ENCODE results near the gene NTM.

The NTM gene

GRCh38 chr11:131749101-131749500 is 378.7 kb downstream of the NTM start:
- DNase-seq: no peak

DNA sequence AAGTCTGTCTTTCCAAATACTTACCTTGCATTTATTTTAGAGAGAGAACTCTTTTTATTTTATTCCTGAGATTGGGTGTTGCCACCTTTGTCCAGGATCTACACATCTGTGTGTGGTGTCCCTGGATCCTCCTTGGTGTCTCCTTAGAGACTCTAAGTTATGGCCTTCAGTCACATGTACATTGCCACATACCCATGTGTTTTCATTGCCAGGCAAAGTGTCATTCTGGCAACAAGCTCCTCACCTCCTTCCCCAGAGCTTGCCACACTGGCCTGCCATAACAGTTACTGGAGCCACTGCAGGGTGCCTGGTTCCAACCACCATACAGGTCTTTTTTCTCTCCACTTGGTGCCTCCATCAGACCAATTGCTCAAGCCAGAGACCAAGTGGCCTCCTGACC is 379.7 kb downstream of the NTM start:
- DNase-seq: no peak

DNA sequence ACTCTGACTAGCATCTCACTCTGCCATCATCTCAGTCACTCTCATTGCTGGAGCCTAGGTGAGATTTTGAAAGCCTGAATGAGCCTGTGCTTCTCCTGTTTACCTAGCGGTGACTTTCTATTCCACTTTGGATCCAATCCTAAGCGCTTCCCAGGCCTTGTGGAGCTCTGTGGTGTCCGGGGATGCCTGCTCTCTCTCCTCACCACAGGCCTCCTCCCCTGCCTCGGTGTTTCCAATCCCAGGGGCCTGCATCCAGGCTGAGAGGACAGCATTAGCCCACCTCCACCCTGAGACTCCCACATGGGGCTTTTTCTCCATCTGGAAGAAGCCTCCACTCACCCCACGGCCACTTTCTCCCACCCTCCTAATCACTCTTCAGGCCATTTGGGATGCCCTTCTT is 380.3 kb downstream of the NTM start:
- no peak for DNase-seq

DNA sequence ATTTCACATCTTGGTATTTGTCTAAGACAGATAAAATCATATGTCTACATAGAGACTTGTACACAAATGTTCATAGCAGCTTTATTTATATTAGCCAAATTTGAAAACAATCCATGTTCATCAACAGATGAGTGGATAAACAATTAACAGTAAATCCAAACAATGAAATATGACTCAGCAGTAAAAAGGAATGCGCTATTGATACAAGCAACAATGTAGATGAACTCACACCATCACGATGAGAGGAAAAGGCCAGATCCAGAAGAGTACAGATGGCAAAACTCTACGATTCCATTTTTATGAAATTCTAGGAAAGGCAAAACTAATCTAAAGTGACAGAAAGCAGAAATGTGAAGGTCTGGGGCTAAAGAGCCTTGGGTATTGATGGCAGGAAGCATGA is 384.3 kb downstream of the NTM start:
- no peak for DNase-seq

DNA sequence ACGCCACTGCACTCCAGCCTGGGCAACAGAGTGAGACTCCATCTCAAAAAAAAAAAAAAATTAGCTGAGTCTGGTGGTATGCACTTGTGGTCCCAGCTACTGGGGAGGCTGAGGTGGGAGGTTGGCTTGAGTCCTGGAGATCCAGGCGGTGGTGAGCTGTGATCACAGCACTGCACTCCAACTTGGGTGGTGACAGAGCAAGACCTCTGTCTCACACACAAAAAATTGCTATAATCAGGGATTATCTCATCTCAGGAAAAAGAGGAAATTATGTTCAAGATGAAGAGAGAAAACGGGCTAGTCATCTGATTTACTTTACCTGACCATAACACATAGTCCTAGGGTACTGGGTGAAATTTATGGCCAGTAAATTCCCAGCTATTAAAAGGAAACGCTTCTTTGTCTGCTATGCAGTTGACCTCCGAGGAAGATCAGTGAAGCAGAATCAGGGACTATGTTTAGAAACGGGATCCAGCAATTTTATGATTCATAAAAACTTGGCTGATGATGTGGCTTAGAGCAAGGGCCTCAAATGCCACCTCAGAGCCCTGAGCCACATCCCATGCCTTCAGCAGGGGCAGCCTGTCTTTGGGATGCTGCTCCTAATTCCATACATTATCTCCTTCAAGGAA is 386.2 kb downstream of the NTM start:
- no peak for DNase-seq

GRCh38 chr11:131758726-131759125 is 388.3 kb downstream of the NTM start:
- no peak for DNase-seq

DNA sequence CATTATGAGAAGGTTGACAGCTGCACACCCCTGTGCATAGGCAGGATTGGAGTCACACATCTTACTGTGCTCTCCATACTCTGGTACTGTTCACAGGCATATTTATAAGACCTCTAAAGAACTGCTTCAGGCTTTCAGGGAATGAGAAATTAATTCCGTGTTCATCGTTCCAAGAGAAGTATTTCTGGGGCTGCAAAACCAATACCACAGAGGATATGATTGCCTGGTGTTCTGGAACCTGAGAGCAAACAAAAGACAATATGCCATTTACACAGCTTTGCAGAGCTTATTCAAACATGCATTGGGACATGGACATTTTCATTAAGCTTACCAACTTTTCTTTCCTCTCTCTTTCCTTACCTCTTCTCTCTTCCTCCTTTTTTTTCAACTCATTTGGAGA is 388.7 kb downstream of the NTM start:
- peak; percentile 5 for DNase-seq

DNA sequence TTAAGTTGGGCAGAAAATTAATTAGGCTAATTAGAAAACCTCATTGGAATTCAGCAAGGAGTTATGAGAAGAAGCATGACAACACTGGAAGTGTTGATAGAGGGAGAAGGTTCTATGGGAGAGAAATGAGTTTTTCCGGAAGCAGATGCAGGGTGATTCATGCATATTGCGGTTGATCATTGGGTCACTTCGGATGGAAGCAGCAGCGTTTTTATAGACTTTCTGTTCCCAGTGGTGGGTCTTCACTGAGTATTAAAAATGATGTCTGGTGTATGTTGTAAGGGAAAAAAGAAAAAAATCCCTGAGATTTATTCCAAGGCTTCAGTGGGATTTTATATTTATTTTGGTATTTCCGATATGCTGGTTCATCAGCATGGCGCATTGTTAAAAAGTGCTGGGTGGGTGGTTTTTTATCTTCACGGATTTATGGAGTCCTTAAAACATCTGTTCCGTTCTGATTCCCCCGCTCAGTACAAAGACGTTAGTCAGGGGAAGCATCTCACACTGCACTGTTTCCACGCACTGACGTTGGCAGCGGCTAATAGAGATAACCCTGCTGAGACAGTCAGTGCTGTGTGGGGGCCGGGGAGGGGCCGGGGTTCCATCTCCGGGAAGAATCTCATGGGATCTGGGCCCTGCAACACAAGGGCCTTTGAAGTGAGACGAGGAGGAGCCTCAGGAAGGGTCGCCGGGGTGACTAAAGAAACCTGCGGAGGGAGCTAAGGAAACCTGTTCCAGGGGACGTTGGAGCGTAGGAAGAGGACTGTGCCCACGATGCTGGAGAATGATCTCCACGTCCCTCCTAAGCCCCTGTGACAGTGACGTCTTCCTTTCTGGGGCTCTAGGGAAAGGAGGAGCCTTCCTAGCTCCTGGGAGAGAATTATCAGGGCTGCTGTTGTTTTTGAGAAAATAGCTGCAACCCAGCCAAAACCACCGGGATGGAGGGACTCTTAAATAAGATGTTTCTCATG is 390.0 kb downstream of the NTM start:
- no peak for DNase-seq

GRCh38 chr11:131762346-131763110 is 392.1 kb downstream of the NTM start:
- DNase-seq: no peak

- DNase-seq: no peak
Measured at GRCh38 chr11:131763193-131763890, 392.9 kb downstream of the NTM start.

GRCh38 chr11:131764126-131764525 is 393.7 kb downstream of the NTM start:
- no peak for DNase-seq

DNA sequence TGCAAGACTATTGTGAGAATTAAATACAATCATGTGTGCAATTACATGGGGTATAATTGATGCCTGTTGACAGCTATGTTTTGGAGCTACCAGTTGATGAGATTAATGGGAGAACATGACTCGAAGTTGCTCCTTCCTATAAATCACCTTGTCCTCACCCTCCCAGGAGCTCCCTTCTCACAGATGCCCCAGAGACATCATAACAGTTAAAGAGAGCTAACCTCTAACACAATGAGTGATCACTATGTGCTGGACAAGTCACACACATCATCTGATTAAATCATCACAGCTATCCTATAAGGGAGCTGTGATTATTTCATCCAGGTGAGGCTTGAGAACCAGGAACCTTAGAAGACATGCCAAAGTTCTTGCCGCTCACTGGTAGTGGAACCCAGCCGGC is 394.2 kb downstream of the NTM start:
- DNase-seq: no peak

DNA sequence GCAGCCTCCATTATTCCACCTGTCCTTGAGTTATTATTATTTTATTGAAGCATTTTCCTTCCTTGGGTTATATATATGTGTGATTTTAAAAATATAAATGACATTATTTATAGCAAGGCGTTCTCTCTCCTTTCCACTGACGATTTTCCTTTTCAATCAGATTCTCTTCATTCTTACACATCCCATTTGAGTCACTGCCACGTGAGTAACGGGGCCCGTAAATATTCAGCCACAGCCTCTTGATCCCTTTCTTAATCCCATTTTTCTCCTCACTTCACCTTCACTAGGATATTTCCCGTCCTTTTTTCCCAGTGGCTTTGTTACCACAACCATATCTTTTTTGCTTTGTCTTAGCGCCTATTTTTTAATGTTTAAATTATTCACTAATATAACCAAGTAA is 396.2 kb downstream of the NTM start:
- DNase-seq: no peak

GRCh38 chr11:131767421-131767820 is 397.0 kb downstream of the NTM start:
- DNase-seq: no peak

DNA sequence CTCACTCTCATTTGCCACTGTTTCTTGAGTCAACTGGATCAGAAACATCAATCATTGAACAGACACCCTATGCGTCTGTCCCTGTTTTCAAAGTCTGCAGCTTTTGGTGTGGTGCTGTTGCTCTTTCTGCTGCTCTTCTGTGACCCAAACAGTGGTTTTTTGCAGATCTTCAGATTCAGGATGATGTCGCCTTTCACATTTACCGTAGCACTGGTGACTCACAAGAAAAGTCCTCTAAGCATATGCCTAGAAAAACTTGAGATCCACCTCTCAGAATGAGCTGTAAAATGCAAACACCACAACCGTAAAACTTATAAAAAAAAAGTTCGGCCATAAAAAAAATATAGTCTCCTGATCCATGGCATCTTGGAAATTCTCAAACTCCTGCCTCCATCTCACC is 400.4 kb downstream of the NTM start:
- DNase-seq: no peak

DNA sequence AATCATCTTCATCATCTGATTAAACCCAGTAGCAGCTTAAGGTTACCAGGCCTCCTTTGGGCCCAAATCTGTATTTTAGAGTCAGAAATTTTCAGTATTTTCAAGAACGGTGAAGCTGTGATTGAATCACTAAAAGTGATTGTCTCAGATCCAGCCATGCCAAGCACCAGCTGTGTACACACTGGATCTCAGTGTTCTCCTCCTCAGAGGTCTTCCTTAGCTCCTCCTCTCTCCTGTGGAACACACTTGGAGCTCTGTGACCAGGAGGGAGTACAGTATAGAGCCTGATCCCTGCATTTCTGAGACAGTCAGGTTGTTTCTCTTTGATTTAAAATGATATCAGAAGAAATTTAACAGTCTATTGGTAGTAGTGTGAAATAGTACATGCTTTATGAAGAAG is 401.1 kb downstream of the NTM start:
- no peak for DNase-seq

DNA sequence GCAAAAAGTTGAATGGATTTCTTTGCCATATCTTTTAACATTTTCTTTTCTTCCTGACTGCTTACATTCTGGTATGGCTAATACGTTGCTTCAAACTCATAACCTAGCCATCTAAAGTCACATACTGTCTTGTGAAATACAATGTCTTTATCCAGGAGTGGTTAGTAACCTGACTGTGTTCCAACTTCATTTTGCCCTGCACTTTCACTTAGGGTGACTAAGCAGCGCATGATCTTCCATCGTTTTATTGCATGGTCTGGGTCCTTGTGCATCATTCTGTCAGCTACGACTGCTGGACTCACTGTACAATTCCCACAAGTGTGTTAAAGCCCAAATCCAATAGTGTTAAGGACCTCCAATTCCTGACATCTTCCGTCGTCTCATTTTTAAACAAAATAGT is 403.2 kb downstream of the NTM start:
- no peak for DNase-seq

DNA sequence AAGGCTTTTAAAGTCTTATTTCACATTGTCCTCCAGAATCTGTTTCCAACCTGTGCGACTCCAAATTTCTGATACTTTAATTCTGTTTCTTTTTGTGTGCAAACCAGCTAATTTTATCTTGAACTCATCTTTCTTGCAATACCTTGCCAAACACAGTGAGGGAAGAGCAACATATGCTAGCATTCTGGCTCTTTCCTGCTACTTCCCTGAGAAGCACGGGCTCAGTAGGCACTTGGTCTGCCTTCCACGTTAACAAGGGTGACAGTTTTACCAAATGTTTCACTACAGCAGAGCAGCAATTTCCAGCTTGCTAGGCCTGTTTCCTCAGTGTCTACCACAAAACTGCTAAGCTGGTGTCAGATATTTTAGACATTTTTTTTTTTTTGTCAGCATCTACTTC is 405.8 kb downstream of the NTM start:
- DNase-seq: no peak

DNA sequence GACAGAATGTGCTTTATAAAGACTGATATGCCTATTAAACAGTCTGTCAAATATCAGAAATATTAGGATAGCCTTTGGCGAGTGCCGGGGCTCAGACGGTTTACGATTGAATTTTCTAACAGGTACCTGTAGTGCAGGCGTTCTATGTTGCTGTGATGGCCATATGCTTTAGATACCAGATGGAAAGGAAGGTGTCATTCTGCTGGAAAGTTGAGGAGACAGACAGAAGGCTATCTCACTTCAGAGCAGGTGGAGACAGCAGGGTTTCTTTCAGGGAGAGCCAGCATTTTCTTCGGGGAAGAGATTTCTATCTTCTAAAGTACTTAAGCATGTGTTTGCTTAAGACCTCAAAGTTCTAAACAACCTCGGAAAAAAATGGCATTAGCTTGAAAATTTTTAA is 415.4 kb downstream of the NTM start:
- DNase-seq: no peak

- no peak for DNase-seq
Measured at GRCh38 chr11:131787119-131787518, 416.7 kb downstream of the NTM start.

GRCh38 chr11:131790586-131790985 is 420.2 kb downstream of the NTM start:
- no peak for DNase-seq

DNA sequence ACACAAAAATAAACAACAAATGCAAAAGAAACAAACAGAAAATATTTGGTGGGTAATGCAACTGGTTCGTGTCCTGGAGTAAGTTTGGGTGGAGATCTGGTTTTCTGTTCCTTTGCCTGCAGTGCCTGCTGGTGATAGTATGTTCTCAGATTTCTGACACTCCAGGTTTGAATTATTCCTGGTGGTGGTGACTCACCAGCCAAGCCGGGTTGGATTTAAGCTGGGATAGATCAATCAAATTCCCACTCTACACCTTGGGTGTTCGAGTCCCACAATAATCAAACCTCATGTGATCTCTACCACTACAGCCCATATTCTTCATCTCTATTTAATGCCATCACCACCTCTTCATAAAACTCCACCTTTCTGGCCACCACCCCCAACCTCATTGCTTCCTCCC is 421.8 kb downstream of the NTM start:
- DNase-seq: peak; percentile 35

GRCh38 chr11:131796089-131796488 is 425.7 kb downstream of the NTM start:
- DNase-seq: no peak

Data from NCI-H510A treated with DMSO at 0.1 percent for 48 hours (cell line).